Ectodermal cell (in vitro differentiated cells): ENCODE results near the gene KIAA0513.

Experiments used
- H3K27ac ChIP-seq: 2 replicates; pipeline ENCODE4 v1.7.0; 2013; ENCODE audit warnings: mild to moderate bottlenecking, low read depth, low read length; ENCODE audit not compliant: insufficient read depth, poor library complexity, severe bottlenecking
- H3K27me3 ChIP-seq: 2 replicates; pipeline ENCODE4 v1.7.0; 2013; ENCODE audit warnings: mild to moderate bottlenecking, low read length; ENCODE audit not compliant: insufficient read depth, control insufficient read depth, poor library complexity, severe bottlenecking
- H3K36me3 ChIP-seq: one replicate; pipeline ENCODE4 v1.7.0; 2013; ENCODE audit warnings: low read length; ENCODE audit not compliant: control insufficient read depth, insufficient read depth
- H3K4me1 ChIP-seq: one replicate; pipeline ENCODE4 v1.7.0; 2013; ENCODE audit warnings: low read length; ENCODE audit not compliant: control insufficient read depth, insufficient read depth
- H3K4me3 ChIP-seq: 2 replicates; pipeline ENCODE4 v1.7.0; 2013; ENCODE audit warnings: low read depth, low read length, control low read depth; ENCODE audit not compliant: insufficient read depth
- H3K9me3 ChIP-seq: 2 replicates; pipeline ENCODE4 v1.7.0; 2013; ENCODE audit warnings: mild to moderate bottlenecking, low read length, moderate library complexity; ENCODE audit not compliant: control insufficient read depth
- WGBS, 2 experiments: methylation state at CpG; one replicate each; pipeline ENCODE4 v1.1.7; 2013; ENCODE audit warnings: missing lambda C conversion rate in 2 of 2; 5-methylcytosine and 5-hydroxymethylcytosine counted together

Gene KIAA0513

DNA sequence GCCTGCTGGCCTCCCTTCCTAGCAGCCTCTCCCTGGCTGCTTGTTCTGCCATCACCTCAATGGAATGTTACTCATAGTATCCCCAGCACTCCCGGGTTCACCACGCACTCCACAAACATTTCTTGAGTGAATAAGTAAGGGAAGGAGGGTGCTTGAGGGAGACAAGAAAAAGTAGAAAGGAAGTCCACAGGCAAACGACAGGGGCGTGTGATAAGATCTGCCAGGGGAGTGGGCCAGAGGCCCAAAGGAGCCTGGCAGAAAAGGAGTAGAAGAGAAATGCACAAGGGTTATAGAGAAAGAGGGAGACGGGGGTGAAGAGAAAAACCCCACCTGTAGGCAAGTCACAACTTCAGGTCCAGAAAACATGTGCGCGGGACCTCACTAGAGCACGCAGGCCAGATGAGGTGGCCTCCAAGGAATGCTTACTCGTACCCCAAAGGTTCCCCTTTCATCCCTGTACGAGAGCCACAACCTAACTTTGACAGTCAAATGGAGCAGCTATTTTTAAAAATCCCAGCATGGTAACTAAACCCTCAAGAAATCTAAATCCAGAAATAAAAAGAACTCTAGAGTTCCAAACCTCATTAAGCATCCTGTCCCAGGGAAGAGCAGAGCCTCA is 22.9 kb upstream of the KIAA0513 start:
- peaks cover 15% of the 10 kb centered on the region for H3K4me1 ChIP-seq
- 92 to 93% methylated on average over 8 to 10 of the region's 10 CpGs for WGBS, 2 experiments
- H3K36me3 ChIP-seq: no peaks in the 10 kb centered on the region
- H3K4me3 ChIP-seq: no peak overlapping the region
- H3K27me3 ChIP-seq: no peaks in the 10 kb centered on the region
- H3K9me3 ChIP-seq: no peaks in the 10 kb centered on the region
- H3K27ac ChIP-seq: no peak overlapping the region

DNA sequence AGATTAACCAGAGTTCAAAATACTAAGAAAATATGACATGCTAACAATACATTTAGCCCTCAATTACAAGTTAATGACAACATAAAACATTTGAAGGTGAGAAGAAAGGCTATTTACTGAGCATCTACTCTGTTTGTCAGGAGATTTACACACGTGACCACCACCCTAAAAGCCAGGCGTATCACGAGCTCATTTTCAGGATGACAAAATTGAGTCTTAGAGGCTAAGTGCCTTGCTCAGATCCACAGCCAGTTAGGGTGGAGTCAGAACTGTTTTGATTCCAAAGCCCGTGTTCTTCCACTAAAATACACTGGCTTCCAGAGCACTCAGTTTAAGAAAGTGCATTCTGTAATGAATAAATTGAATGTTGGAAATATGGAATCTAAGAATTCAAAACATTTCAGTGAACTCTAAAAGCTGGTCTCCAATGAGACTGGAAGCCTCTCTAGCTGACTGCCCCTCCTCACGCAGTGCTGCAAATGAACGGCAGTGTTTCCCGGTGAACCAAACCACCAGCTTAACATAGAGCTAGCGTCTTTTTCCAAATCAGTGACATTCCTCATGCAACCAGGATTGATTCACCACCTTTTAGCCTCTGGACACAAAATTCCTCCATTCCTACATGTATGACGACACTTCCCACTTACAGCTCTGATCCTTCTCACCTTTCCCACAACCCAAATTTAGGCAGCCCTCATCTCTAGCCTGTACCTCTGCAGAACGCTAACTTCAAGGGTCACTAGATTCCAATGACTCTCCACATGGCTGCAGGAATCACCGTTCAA is 22.1 kb upstream of the KIAA0513 start:
- no peaks in the 10 kb centered on the region for H3K27me3 ChIP-seq
- H3K4me1 ChIP-seq: peaks cover 15% of the 10 kb centered on the region
- no peak overlapping the region for H3K4me3 ChIP-seq
- H3K9me3 ChIP-seq: no peaks in the 10 kb centered on the region
- WGBS, 2 experiments: 93% methylated on average over 11 of the region's 11 CpGs
- H3K27ac ChIP-seq: no peak overlapping the region
- H3K36me3 ChIP-seq: no peaks in the 10 kb centered on the region

DNA sequence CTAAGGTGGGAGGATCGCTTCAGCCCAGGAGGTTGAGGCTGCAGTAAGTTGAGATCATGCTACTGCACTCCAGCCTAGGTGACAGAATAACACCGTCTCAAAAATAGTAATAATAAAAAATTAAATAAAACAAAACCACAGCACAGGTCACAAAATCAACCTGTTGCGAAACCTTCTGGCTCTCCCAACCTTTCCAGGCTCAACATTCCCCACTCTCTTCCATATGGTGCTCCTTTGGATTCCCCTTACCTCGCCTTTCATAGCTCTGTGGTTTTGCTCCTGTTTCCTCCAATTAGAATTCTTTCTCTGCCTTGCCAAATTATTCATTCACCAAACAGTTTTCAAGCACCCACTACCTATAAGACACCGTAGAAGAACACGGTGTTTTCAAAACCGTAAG is 21.0 kb upstream of the KIAA0513 start:
- WGBS, 2 experiments: 95% methylated on average over 6 to 7 of the region's 7 CpGs
- Histone ChIP-seq H3K4me3 (no peak overlapping the region), H3K36me3 (no peaks in the 10 kb centered on the region), H3K4me1 (peaks cover 15% of the 10 kb centered on the region), H3K9me3 (no peaks in the 10 kb centered on the region), H3K27ac (no peak overlapping the region), H3K27me3 (no peaks in the 10 kb centered on the region)

DNA sequence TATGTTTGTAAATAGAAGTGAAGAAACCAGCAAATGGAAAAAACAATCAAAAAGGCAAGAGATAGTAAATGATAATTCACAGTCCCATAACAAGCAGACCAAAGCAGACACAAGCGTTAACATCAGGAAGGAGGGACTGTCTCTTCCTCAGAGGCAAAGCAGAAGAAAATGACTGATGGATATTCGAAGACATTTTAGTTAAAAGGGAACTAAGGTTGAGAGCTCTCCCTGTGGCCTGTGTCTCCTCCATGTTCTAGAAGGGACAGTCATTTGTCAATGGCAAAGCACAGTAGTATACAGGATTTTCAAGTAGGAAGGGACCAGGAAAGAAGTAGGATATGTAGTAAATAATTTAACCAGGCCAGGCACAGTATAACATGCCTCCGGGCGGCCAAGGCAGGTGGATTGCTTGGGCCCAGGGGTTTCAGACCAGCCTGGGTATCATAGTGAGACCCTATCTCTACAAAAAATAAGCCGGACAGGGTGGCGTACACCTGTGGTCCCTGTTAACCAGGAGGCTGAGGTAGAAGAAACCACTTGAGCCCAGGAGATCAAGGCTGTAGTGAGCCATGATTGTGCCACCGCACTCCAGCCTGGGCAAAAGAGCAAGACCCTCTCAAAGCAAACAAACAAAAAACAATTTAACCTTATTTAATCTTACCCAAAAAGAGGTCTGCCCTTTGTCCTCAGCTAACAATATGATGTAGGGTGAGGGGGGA is 19.9 kb upstream of the KIAA0513 start:
- Histone ChIP-seq H3K4me1 (peaks cover 13% of the 10 kb centered on the region), H3K4me3 (no peak overlapping the region), H3K27me3 (no peaks in the 10 kb centered on the region), H3K36me3 (no peaks in the 10 kb centered on the region), H3K9me3 (no peaks in the 10 kb centered on the region), H3K27ac (no peak overlapping the region)
- WGBS, 2 experiments: 94% methylated on average over 7 of the region's 7 CpGs

DNA sequence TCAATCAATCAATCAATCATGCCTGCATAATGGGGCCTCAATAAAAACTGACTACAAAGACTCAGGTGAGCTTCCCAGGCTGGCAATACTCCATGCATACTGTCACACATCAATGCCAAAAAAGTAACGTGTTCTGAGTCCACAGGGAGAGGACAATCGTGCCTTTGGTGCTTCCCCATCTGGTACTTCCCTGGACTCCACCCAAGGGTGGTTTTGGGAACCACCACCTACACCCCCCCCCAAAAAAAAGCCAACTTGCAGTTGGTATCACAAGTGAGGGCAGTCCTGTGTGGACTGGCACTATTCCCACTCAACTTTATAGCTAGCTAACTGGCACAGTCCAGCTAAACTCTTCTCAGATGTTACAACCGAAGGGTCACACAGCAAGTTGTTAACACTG is 19.3 kb upstream of the KIAA0513 start:
- WGBS, 2 experiments: 96 to 97% methylated on average over 3 of the region's 3 CpGs
- no peak overlapping the region for H3K4me3 ChIP-seq
- H3K36me3 ChIP-seq: no peaks in the 10 kb centered on the region
- H3K4me1 ChIP-seq: peaks cover 7% of the 10 kb centered on the region
- H3K27ac ChIP-seq: no peak overlapping the region
- no peaks in the 10 kb centered on the region for H3K27me3 ChIP-seq
- no peaks in the 10 kb centered on the region for H3K9me3 ChIP-seq

DNA sequence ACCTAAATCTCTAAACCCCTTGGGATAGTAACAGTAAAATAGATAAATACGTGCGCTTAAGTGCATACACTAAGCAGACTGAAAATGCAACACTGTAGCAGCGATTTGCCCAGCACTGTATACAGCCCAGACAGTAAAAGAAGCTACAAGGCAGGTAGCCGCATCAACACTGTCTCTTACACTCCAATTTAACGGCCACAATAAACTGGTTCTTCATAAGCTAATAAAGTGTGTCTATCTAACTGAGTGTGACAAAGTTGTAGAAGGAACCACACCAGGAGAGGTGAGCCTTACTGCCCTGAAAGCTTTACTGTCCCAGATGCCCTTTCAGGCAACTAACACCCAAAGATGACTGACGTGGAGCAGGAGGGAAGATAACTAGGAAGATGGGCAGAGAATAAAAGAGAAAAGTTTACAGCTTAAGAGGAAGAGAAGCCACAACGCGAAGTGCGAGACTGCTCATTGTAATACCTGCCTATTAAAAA is 17.1 kb upstream of the KIAA0513 start:
- Histone ChIP-seq H3K9me3 (no peaks in the 10 kb centered on the region), H3K27me3 (no peaks in the 10 kb centered on the region), H3K4me3 (peak overlapping the region; percentile 79), H3K36me3 (no peaks in the 10 kb centered on the region), H3K4me1 (no peaks in the 10 kb centered on the region), H3K27ac (no peak overlapping the region)
- WGBS, 2 experiments: 47 to 52% methylated on average over 8 to 9 of the region's 9 CpGs

GRCh38 chr16:85010931-85011845 is 16.4 kb upstream of the KIAA0513 start, which contains the start of gene ZDHHC7:
TSS of gene ZDHHC7 (minus strand) at chr16:85011535. CDS start at chr16:84990618, 20,917 bp downstream.
- Histone ChIP-seq H3K9me3 (no peaks in the 10 kb centered on the region), H3K27me3 (no peaks in the 10 kb centered on the region), H3K36me3 (no peaks in the 10 kb centered on the region), H3K4me1 (no peaks in the 10 kb centered on the region), H3K27ac (peak within 1 kb of the TSS; percentile 76), H3K4me3 (peak within 1 kb of the TSS; percentile 79)
- WGBS, 2 experiments: 0 to 1% methylated on average over 86 of the region's 86 CpGs

DNA sequence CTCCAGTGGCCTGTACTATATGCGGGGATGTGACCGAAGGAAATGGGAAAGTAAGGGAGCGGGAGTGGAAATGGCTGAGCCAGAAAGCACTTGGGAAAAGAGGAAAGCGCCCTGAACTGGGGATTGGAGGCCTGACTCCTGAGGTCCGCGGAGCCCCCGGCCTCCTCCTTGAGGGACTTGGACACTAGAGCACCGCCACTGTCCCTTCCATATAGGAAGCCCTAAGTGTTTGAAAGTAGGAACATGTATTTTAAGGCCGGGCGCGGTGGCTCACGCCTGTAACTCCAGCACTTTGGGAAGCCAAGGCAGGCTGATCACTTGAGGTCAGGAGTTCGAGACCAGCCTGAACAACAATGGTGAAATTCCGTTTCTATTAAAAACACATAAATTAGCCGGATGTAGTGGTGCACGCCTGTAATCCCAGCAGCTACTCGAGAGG is 15.7 kb upstream of the KIAA0513 start:
- WGBS, 2 experiments: 33 to 34% methylated on average over 17 of the region's 17 CpGs
- Histone ChIP-seq H3K27ac (peak overlapping the region; percentile 76), H3K4me1 (no peaks in the 10 kb centered on the region), H3K36me3 (no peaks in the 10 kb centered on the region), H3K4me3 (peak overlapping the region; percentile 79), H3K27me3 (no peaks in the 10 kb centered on the region), H3K9me3 (no peaks in the 10 kb centered on the region)

- Histone ChIP-seq H3K4me3 (no peak overlapping the region), H3K9me3 (no peaks in the 10 kb centered on the region), H3K27me3 (no peaks in the 10 kb centered on the region), H3K4me1 (no peaks in the 10 kb centered on the region), H3K27ac (no peak overlapping the region), H3K36me3 (no peaks in the 10 kb centered on the region)
- 92 to 98% methylated on average over 2 of the region's 2 CpGs for WGBS, 2 experiments
These were observed 13.3 kb upstream of the KIAA0513 start for GRCh38 chr16:85014311-85014710.
